Measurements from ENCODE around the gene ITPR3. TPM values are rescaled to one million over a fixed set of nuclear protein-coding genes. Genes with fewer than 3 reads are reported as not detected.

ITPR3 gene
- total RNA-seq, 2 donors from 2014 or later = 17.5 to 25.9 TPM

DNA sequence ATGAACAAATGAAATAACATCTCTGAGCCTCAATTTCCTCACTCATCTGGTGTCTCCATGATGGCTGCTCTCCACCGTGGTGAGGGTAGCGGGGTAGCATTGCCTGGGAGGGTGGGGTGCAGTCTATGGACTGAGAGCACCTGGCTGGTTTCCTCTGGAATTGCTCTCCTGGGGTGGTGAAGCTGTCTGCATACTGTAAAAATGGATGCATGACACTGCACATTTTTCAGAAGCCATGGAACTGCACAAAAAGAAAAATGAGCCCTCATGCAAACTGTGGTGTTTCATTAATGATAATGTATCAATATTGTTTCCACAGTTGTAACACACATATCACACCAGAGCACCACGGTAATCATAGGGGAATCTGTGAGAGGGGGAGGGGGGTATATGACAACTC lies 12.1 kb upstream of the ITPR3 start:
- Histone ChIP-seq H3K36me3 (replicated peaks in 1 of 2; ENCODE audit: insufficient read depth in 1 of 2, low read depth in 2 of 2) (no peaks in the 10 kb centered on the region), H3K4me3 (no peak overlapping the region), H3K4me1 (no peaks in the 10 kb centered on the region), H3K27me3 (no peaks in the 10 kb centered on the region), H3K27ac (no peak overlapping the region), H3K9me3 (no peaks in the 10 kb centered on the region)
- TF ChIP-seq, protein P1, sequence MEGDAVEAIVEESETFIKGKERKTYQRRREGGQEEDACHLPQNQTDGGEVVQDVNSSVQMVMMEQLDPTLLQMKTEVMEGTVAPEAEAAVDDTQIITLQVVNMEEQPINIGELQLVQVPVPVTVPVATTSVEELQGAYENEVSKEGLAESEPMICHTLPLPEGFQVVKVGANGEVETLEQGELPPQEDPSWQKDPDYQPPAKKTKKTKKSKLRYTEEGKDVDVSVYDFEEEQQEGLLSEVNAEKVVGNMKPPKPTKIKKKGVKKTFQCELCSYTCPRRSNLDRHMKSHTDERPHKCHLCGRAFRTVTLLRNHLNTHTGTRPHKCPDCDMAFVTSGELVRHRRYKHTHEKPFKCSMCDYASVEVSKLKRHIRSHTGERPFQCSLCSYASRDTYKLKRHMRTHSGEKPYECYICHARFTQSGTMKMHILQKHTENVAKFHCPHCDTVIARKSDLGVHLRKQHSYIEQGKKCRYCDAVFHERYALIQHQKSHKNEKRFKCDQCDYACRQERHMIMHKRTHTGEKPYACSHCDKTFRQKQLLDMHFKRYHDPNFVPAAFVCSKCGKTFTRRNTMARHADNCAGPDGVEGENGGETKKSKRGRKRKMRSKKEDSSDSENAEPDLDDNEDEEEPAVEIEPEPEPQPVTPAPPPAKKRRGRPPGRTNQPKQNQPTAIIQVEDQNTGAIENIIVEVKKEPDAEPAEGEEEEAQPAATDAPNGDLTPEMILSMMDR (IDR thresholded peaks at IDR 0.05) = no peak
- no peak for TF ChIP-seq POLR2A (IDR thresholded peaks at IDR 0.05)
- 41 to 48% methylated on average over 3 of the region's 3 CpGs for WGBS, 2 donors
- DNase-seq (no peak), ATAC-seq (no peak)
- intact Hi-C loops (cut with DNase I) = no loop called here

- TF ChIP-seq, protein P1 (IDR thresholded peaks at IDR 0.05) = no peak
- TF ChIP-seq POLR2A (IDR thresholded peaks at IDR 0.05) = no peak
- Histone ChIP-seq H3K27me3 (no peaks in the 10 kb centered on the region), H3K27ac (no peak overlapping the region), H3K9me3 (no peaks in the 10 kb centered on the region), H3K36me3 (replicated peaks in 1 of 2; ENCODE audit: insufficient read depth in 1 of 2, low read depth in 2 of 2) (no peaks in the 10 kb centered on the region), H3K4me3 (no peak overlapping the region), H3K4me1 (no peaks in the 10 kb centered on the region)
- intact Hi-C loops (cut with DNase I) = no loop called here
- ATAC-seq (no peak), DNase-seq (peak in 1 of 4 donors; percentile 17)
- 18 to 37% methylated on average over 2 to 6 of the region's 6 CpGs for WGBS, 2 donors
Measured at GRCh38 chr6:33609528-33609927, 11.6 kb upstream of the ITPR3 start.

DNA sequence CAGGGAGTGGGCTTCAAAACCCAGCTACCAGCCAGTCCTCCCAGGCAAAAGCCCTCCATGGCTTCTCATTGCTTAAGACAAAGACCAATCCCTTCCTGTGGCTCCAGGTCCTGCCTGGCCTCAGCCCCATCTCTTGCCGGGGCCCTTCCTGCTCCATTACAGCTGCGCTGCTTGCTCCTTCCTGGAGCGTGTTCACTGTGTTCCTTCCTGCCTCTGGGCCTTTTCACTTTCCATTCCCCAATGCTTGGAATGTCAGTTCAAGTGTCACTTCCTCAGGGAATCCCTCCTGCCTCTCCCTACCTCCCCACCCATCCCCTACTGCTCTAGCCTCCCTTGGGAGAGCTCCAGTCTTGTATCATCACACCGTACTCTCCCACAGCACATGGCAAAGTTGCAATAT lies 11.1 kb upstream of the ITPR3 start:
- 66 to 80% methylated on average over 4 of the region's 4 CpGs for WGBS, 2 donors
- ATAC-seq (peak; percentile 35), DNase-seq (no peak)
- intact Hi-C loops (cut with DNase I) = no loop called here
- H3K36me3 ChIP-seq (replicated peaks in 1 of 2; ENCODE audit: insufficient read depth in 1 of 2, low read depth in 2 of 2) = no peaks in the 10 kb centered on the region
- no peak overlapping the region for H3K4me3 ChIP-seq
- H3K4me1 ChIP-seq = no peaks in the 10 kb centered on the region
- H3K27me3 ChIP-seq = no peaks in the 10 kb centered on the region
- no peak for TF ChIP-seq POLR2A (IDR thresholded peaks at IDR 0.05)
- TF ChIP-seq, protein P1 (IDR thresholded peaks at IDR 0.05) = no peak
- H3K27ac ChIP-seq = no peak overlapping the region
- H3K9me3 ChIP-seq = no peaks in the 10 kb centered on the region

GRCh38 chr6:33610779-33611732 lies 10.1 kb upstream of the ITPR3 start:
- intact Hi-C loops (cut with DNase I) = no loop called here
- H3K4me1 ChIP-seq = no peaks in the 10 kb centered on the region
- no peak overlapping the region for H3K4me3 ChIP-seq
- no peak for TF ChIP-seq POLR2A (IDR thresholded peaks at IDR 0.05)
- TF ChIP-seq, protein P1 (IDR thresholded peaks at IDR 0.05) = no peak
- no peaks in the 10 kb centered on the region for H3K27me3 ChIP-seq
- 72 to 82% methylated on average over 12 to 22 of the region's 22 CpGs for WGBS, 2 donors
- no peaks in the 10 kb centered on the region for H3K36me3 ChIP-seq (replicated peaks in 1 of 2; ENCODE audit: insufficient read depth in 1 of 2, low read depth in 2 of 2)
- H3K27ac ChIP-seq = no peak overlapping the region
- no peaks in the 10 kb centered on the region for H3K9me3 ChIP-seq
- no peak for DNase-seq
- no peak for ATAC-seq
